Fibroblast of skin of back (primary cell): ENCODE results near the gene IL1R2.
A peak's percentile ranks its signal among the peaks of the same experiment; 100 is the strongest.

Source experiments
- DNase-seq: peaks from one replicate; pipeline ENCODE4 v3.0.0-alpha.2; 2013

Gene IL1R2

GRCh38 chr2:102024410-102024809 is 32.6 kb downstream of the IL1R2 start:
- no peak for DNase-seq

DNA sequence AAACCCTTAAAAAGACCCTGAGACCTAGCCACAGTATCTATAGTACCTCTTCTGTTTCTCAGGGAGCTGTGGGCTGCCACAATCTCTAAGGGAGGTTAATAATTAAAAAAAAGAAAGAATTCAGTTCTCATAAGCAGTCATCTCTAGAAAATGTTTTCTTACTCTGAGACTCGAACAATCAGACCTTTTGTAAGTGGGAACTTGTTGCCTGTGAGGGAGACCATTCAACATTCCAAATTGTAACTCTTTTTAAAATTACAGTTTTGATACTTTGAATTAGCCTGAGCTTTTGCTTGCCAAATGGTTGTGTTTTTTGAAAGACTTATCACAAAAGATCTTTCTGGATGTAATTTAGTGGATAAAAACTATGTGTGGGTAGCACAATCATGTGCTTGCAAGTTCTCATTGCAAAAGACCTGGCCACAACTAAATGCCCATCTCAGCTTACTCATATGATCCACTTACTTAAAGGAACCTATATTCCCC is 33.3 kb downstream of the IL1R2 start:
- no peak for DNase-seq

DNA sequence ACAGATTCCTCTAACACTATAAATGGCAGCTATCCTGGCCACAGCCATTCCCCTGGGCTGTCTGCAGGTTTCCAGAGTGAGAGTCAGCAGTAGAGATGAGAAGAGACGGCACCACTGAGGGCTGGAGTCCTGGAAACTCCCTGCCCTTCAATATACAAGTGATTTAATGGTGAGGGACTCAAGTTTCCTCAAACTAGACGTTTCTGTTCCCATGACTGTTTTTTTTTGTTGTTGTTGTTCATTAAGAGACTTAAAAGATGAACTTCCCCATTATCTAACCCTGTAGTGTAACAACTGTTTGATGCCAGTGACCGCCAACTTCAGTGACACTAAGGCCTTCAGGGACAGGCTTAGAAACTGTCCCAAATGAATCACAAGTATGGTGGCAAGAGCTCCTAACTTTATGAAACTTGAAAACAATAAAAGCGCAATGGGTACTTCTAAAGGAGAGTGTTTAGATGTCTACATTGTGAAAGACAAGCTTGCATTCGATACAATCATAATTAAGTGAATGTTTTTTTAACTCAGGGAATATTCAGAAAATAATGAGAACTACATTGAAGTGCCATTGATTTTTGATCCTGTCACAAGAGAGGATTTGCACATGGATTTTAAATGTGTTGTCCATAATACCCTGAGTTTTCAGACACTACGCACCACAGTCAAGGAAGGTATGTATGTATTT is 34.0 kb downstream of the IL1R2 start:
- DNase-seq, result no peak

GRCh38 chr2:102027036-102027980 is 35.5 kb downstream of the IL1R2 start:
- peak; percentile 87 for DNase-seq

DNA sequence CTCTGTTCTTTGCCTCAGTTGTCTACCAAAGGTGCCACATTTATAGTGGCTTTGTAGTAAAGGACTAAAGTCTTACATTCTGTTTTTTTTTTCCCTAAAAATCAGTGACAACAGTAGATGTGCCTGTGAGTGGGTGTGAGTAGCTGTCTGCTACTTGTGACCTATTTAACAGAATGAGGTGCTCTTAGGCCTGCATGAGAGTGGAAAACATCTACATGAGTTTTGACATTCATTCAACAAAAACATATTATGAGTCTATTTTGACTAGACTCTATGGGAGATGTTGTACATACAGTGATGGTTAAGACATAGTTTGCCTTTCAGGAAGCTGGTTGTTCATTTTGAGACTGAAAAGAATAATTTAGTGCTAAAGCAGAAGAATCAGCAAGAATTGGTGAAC is 36.7 kb downstream of the IL1R2 start:
- peak; percentile 35 for DNase-seq

DNA sequence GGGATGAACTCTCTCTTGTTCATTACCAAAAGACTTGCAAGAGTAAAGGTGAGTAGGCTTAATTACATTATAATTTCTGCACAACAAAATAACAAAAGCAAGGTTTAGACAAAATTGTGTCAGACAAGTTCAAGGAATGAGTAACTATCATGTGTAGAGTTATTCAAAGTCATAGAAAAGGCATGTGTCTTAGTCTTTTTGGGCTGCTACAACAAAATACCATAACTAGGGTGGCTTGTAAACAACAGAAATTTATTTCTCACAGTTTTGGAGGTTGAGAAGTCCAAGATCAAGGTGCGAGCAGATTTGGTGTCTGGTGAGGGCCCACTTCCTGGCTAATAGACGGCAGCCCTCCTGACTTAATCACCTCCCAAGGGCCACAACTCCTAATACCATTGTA is 37.6 kb downstream of the IL1R2 start:
- DNase-seq, result no peak

GRCh38 chr2:102029952-102030351 is 38.2 kb downstream of the IL1R2 start:
- no peak for DNase-seq

DNA sequence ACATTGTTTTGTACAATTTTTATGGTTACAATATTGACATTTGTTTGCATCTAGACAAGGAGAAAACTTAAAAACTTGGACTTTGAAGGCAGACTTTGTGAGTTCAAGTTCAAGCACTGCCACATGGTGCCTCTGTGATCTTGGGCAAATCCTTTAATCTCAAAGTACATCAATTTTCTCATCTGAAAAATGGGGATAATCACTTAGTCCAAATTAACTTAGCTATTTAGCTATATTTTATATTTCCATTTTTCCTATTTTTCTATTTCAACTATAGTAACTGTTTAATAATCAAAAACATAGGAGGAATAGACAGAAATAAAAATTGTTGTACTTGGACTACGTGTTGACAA is 38.7 kb downstream of the IL1R2 start:
- DNase-seq, result no peak

GRCh38 chr2:102030855-102031527 is 39.2 kb downstream of the IL1R2 start:
- no peak for DNase-seq

DNA sequence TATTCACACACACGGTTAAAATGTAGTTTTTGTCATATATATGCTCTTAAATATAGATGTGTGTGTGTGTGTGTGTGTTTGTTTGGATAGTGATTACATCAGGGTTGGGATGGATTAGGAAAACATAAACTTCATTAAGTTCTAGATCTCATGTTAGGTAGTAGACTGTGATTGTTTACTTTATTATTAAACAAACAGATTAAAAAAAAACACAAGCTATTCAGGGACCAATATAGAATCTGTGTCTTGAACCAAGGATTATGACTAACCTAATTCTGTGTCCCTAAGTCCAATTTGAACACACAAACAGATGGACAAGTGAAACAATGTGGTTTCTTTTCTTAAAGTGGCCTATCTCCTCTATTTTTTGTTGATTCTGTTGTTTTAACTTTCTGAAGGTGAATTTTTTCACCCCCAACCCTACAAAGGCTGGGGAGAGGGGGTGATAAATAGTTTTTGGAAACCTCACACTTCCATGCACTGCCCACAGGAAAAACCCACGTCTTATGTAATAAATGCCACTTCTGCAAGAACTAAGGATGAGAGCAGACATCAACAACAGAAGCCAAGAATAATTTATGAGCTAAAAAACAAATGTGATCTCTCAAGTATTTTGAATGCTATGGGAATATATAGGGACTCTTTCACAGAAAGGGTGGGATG is 40.7 kb downstream of the IL1R2 start:
- no peak for DNase-seq

- DNase-seq, result peak; percentile 90
These were observed 41.4 kb downstream of the IL1R2 start for GRCh38 chr2:102033031-102033749.

GRCh38 chr2:102033750-102034682 is 42.3 kb downstream of the IL1R2 start:
- DNase-seq, result no peak

- DNase-seq, result no peak
These were observed 43.2 kb downstream of the IL1R2 start for GRCh38 chr2:102034683-102035548.

- DNase-seq, result peak; percentile 89
These were observed 45.9 kb downstream of the IL1R2 start for GRCh38 chr2:102037681-102038080.

- no peak for DNase-seq
These were observed 48.5 kb downstream of the IL1R2 start for GRCh38 chr2:102040229-102040628.

- peak; percentile 37 for DNase-seq
These were observed 49.6 kb downstream of the IL1R2 start for GRCh38 chr2:102041351-102041750.

GRCh38 chr2:102042196-102043081 is 50.7 kb downstream of the IL1R2 start:
- DNase-seq, result no peak

GRCh38 chr2:102043560-102043959 is 51.8 kb downstream of the IL1R2 start:
- no peak for DNase-seq
